HepG2 (cell line): ENCODE data around the gene CNTN5. TPM values are rescaled to one million over a fixed set of nuclear protein-coding genes. Genes with fewer than 3 reads are reported as not detected.

Source experiments
- ATAC-seq: fragments of 200-7000 bp; cut with Tn5 transposase; 3 replicates; pipeline ENCODE4 v1.9.1; 2020; ENCODE audit warnings: mild to moderate bottlenecking, moderate library complexity
- BruUV-seq: library from RNA; stranded (reverse); fragments of 400-500 nt; replicated peaks from 2 replicates; lab custom pipeline; 2021; lab: Mats Ljungman, UMichigan
- CTCF ChIA-PET: fragments of 300-600 bp; formaldehyde crosslinking; extraction: SDS; loops from one replicate; lab custom pipeline; 2021; ENCODE audit warnings: low total read pairs, inconsistent platforms, low intra/inter-chr PET ratio; lab: Yijun Ruan, JAX
- POLR2A ChIA-PET: fragments of 350-600 bp; sonication (Branson Sonifier 250); formaldehyde crosslinking; loops from one replicate; lab custom pipeline; 2020; ENCODE audit warnings: antibody characterized with exemption, inconsistent platforms; lab: Yijun Ruan, JAX
- DNase-seq: peaks from one replicate; pipeline ENCODE4 v3.0.0-alpha.2; 2015; ENCODE audit warnings: low spot score
- FAIRE-seq: peaks from 3 replicates; lab custom pipeline; 2011; peaks lifted over from hg19 to GRCh38; lab: Jason Lieb, UNC
- H2AFZ ChIP-seq: one replicate; pipeline ENCODE4 v1.6.1; 2011; ENCODE audit warnings: low read length, inconsistent platforms
- H3K27ac ChIP-seq: fragments of 300-600 bp; 3 replicates; pipeline ENCODE4 v1.8.0; 2011; ENCODE audit warnings: mixed run types, mild to moderate bottlenecking, mixed read lengths, low read length, inconsistent platforms; ENCODE audit not compliant: insufficient read depth; ENCODE audit errors: extremely low read length
- H3K27me3 ChIP-seq, 2 experiments: fragments of 200-600 bp in 1 of 2; 2 replicates in 1 of 2; 3 replicates in 1 of 2; pipeline versions ENCODE4 v1.6.0 to v1.8.0; 2011; ENCODE audit warnings: low read length in 2 of 2, mild to moderate bottlenecking in 2 of 2, moderate library complexity in 2 of 2, inconsistent platforms in 1 of 2; ENCODE audit not compliant: insufficient read depth in 2 of 2, control insufficient read depth in 1 of 2
- H3K36me3 ChIP-seq, 2 experiments: fragments of 200-600 bp in 1 of 2; replicated peaks in 1 of 2; 2 replicates in 1 of 2; 3 replicates in 1 of 2; pipeline versions ENCODE4 v1.5.1 to v1.8.0; 2011; ENCODE audit warnings: low read length in 2 of 2, inconsistent platforms in 1 of 2; ENCODE audit not compliant: insufficient read depth in 2 of 2, control insufficient read depth in 1 of 2
- H3K4me1 ChIP-seq: 2 replicates; pipeline ENCODE4 v1.5.1; 2012; ENCODE audit warnings: low read length, inconsistent platforms; ENCODE audit not compliant: insufficient read depth
- H3K4me2 ChIP-seq: 2 replicates; pipeline ENCODE4 v1.6.0; 2011; ENCODE audit warnings: low read depth, low read length, inconsistent platforms
- H3K4me3 ChIP-seq, 3 experiments: fragments of 200-600 bp in 1 of 3; sonication (generic), shearing (Covaris generic) in 1 of 3; replicated peaks in 1 of 3; 2 replicates each; pipeline ENCODE4 v1.5.1; 2011 to 2016; ENCODE audit warnings: low read length in 3 of 3, inconsistent platforms in 2 of 3, low read depth in 2 of 3, mild to moderate bottlenecking in 2 of 3, control low read depth in 1 of 3, mixed read lengths in 1 of 3; ENCODE audit not compliant: insufficient read depth in 1 of 3
- H3K79me2 ChIP-seq: one replicate; pipeline ENCODE4 v1.6.1; 2011; ENCODE audit warnings: low read length, inconsistent platforms; ENCODE audit not compliant: insufficient read depth
- H3K9ac ChIP-seq: 2 replicates; pipeline ENCODE4 v1.6.0; 2011; ENCODE audit warnings: mild to moderate bottlenecking, low read depth, low read length, inconsistent platforms; ENCODE audit not compliant: insufficient read depth
- H3K9me3 ChIP-seq: 2 replicates; pipeline ENCODE4 v1.5.1; 2012; ENCODE audit warnings: mild to moderate bottlenecking, low read length
- H4K20me1 ChIP-seq: 2 replicates; pipeline ENCODE4 v1.6.0; 2011; ENCODE audit warnings: inconsistent platforms, mild to moderate bottlenecking, low read length, moderate library complexity; ENCODE audit not compliant: insufficient read depth
- FIP1L1 ChIP-seq: fragments of 200-400 bp; formaldehyde crosslinking; IDR thresholded peaks from 2 replicates; pipeline ENCODE4 v1.6.1; 2018; ENCODE audit warnings: low read depth, mild to moderate bottlenecking, low read length, moderate library complexity, borderline replicate concordance; ENCODE audit not compliant: insufficient read depth
- IKZF1 ChIP-seq: fragments of 450-650 bp; IDR thresholded peaks from 2 replicates; pipeline ENCODE4 v1.7.1; 2016
- NFE2L1 ChIP-seq: sonication (generic); formaldehyde crosslinking; IDR thresholded peaks from 2 replicates; pipeline ENCODE4 v1.4.0; 2020; ENCODE audit warnings: missing genetic modification reagents, mild to moderate bottlenecking, borderline replicate concordance
- NPAS2 ChIP-seq: sonication (generic); formaldehyde crosslinking; IDR thresholded peaks from 2 replicates; pipeline ENCODE4 v1.8.0; 2022; ENCODE audit warnings: mild to moderate bottlenecking, missing genetic modification reagents, borderline replicate concordance
- PAXIP1 ChIP-seq: sonication (generic); formaldehyde crosslinking; conservative IDR thresholded peaks from 2 replicates; pipeline ENCODE4 v1.4.0; 2020; ENCODE audit warnings: mild to moderate bottlenecking, missing genetic modification reagents, moderate library complexity
- RBAK ChIP-seq: sonication (generic); formaldehyde crosslinking; IDR thresholded peaks from 2 replicates; pipeline ENCODE4 v1.5.1; 2020; ENCODE audit warnings: mild to moderate bottlenecking, missing genetic modification reagents
- SKIL ChIP-seq: sonication (generic); formaldehyde crosslinking; IDR thresholded peaks from 2 replicates; pipeline ENCODE4 v1.8.0; 2022; ENCODE audit warnings: missing genetic modification reagents, mild to moderate bottlenecking, moderate library complexity, borderline replicate concordance
- SYNCRIP ChIP-seq: fragments of 200-400 bp; formaldehyde crosslinking; IDR thresholded peaks from 2 replicates; pipeline ENCODE4 v1.6.1; 2018; ENCODE audit warnings: mild to moderate bottlenecking, low read depth, low read length; ENCODE audit not compliant: insufficient read depth
- ZNF232 ChIP-seq: sonication (generic); formaldehyde crosslinking; IDR thresholded peaks from 2 replicates; pipeline ENCODE4 v1.4.0; 2020; ENCODE audit warnings: missing genetic modification reagents, borderline replicate concordance
- WGBS: methylation state at CpG from one replicate; pipeline ENCODE4 v1.1.6; 2017; ENCODE audit warnings: low lambda C conversion rate; 5-methylcytosine and 5-hydroxymethylcytosine counted together
- in situ Hi-C: cut with HindIII; loops from 2 replicates; pipeline ENCODE4 v1.10.0; 2017; ENCODE audit warnings: low pct_unique_long_range_greater_than_20kb; ENCODE audit not compliant: extremely low pct_ligation_motif_present
- intact Hi-C: fragments of 100-400 bp; cut with micrococcal nuclease; formaldehyde crosslinking; loops from one replicate; pipeline ENCODE4 v1.10.0; 2022; ENCODE audit not compliant: unreplicated experiment
- polyA plus RNA-seq, 8 experiments: library from polyadenylated mRNA; depleted of rRNA in 3 of 8; stranded (reverse) in 7 of 8; unstranded in 1 of 8; fragments of >200 nt; fragmentation: Illumina TruSeq in 4 of 8; extraction: Trizol in 4 of 8; gene quantifications; 2 replicates each; pipeline versions ENCODE4 v1.2.1 to v1.2.3, GENCODE V29; 2011 to 2016; ENCODE audit warnings: low read depth in 4 of 8, missing spikeins in 1 of 8, mixed read lengths in 1 of 8; ENCODE audit not compliant: insufficient read depth in 1 of 8
- total RNA-seq, 5 experiments: library from RNA; depleted of rRNA; stranded (reverse); fragments of >200 nt; fragmentation: Illumina TruSeq; extraction: Trizol; gene quantifications; 2 replicates each; pipeline ENCODE4 v1.2.3, GENCODE V29; 2016; ENCODE audit warnings: low read depth in 1 of 5
- TF ChIP-seq, protein P1 (sequence below): sonication (generic); formaldehyde crosslinking; IDR thresholded peaks from 2 replicates; pipeline ENCODE4 v1.4.0; 2020; ENCODE audit warnings: missing genetic modification reagents, borderline replicate concordance

The CNTN5 gene
- total and polyA plus RNA-seq, 2 of the 13 experiments (the other 11 are each of a cell fraction or from before 2014, with no cell fraction given): not detected

DNA sequence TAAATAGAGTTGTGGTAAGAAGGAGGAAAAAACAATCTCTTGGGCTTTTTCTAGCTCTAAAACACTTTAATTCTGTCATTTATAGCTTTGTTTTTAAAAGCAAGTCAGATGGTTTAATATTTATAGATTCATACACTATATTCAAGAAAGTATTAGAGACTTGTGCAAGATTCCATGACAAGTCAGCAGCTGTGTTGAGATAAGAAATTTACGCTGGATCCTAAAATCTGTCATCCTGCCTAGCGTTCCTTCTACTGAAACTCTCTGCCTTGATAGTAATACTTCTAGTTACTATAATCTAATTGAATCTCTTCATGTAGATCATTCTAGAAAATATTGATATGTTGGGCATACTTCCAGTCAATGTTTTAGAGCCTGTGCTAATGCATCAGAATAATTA is 721.8 kb downstream of the CNTN5 start:
- BruUV-seq: no TSS peak
- ChIA-PET POLR2A (no interaction called here), CTCF (no interaction called here)
- ATAC-seq (no peak), FAIRE-seq (no peak), DNase-seq (no peak)
- 0% methylated on average over 2 of the region's 2 CpGs for WGBS
- Histone ChIP-seq H3K27ac (no peak overlapping the region), H3K9ac (no peak overlapping the region), H3K9me3 (no peaks in the 10 kb centered on the region), H4K20me1 (no peaks in the 10 kb centered on the region), H3K27me3 (no peaks in the 10 kb centered on the region), H3K4me1 (no peaks in the 10 kb centered on the region), H2AFZ (no peak overlapping the region), H3K4me2 (no peak overlapping the region), H3K4me3 (no peak overlapping the region), H3K36me3 (no peaks in the 10 kb centered on the region), H3K79me2 (no peaks in the 10 kb centered on the region)
- intact Hi-C loops: no loop called here
- in situ Hi-C loops: no loop called here
- TF ChIP-seq NFE2L1 (no peak), FIP1L1 (no peak), RBAK (CRISPR knock-in tag) (no peak), ZNF232 (CRISPR knock-in tag) (no peak), NPAS2 (CRISPR knock-in tag) (no peak), IKZF1 (no peak), PAXIP1 (no peak), SYNCRIP (no peak), SKIL (CRISPR knock-in tag) (no peak)
- TF ChIP-seq, protein P1, sequence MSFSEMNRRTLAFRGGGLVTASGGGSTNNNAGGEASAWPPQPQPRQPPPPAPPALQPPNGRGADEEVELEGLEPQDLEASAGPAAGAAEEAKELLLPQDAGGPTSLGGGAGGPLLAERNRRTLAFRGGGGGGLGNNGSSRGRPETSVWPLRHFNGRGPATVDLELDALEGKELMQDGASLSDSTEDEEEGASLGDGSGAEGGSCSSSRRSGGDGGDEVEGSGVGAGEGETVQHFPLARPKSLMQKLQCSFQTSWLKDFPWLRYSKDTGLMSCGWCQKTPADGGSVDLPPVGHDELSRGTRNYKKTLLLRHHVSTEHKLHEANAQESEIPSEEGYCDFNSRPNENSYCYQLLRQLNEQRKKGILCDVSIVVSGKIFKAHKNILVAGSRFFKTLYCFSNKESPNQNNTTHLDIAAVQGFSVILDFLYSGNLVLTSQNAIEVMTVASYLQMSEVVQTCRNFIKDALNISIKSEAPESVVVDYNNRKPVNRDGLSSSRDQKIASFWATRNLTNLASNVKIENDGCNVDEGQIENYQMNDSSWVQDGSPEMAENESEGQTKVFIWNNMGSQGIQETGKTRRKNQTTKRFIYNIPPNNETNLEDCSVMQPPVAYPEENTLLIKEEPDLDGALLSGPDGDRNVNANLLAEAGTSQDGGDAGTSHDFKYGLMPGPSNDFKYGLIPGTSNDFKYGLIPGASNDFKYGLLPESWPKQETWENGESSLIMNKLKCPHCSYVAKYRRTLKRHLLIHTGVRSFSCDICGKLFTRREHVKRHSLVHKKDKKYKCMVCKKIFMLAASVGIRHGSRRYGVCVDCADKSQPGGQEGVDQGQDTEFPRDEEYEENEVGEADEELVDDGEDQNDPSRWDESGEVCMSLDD (CRISPR knock-in tag): no peak
